ENCODE results near the gene TAOK1.

The TAOK1 gene

GRCh38 chr17:29449865-29450671 lies 59.9 kb downstream of the TAOK1 start:
- ChIA-PET POLR2A (no interaction called here), CTCF (interaction anchor here (0.5 kb wide), 1 partner anchor 498 kb away, joined by 4 read pairs; the partner anchor contains the start of gene PHF12)
- TF ChIP-seq ZNF423 (tag by site-specific recombination; IDR thresholded peaks at IDR 0.05) (no peak), PRDM1 (tag by site-specific recombination; IDR thresholded peaks at IDR 0.05) (peak; percentile 94), ZNF544 (tag by site-specific recombination; IDR thresholded peaks at IDR 0.05) (no peak), ZBTB21 (tag by site-specific recombination; IDR thresholded peaks at IDR 0.05) (no peak), ZNF521 (tag by site-specific recombination; IDR thresholded peaks at IDR 0.05) (no peak), SP2 (tag by site-specific recombination; IDR thresholded peaks at IDR 0.05) (no peak), SP7 (tag by site-specific recombination; IDR thresholded peaks at IDR 0.05) (no peak), ZNF366 (tag by site-specific recombination; conservative IDR thresholded peaks at IDR 0.05) (peak; percentile 59), ZNF654 (tag by site-specific recombination; IDR thresholded peaks at IDR 0.05; ENCODE audit: low read depth) (no peak), ZNF169 (tag by site-specific recombination; IDR thresholded peaks at IDR 0.05) (no peak), ZNF202 (tag by site-specific recombination; IDR thresholded peaks at IDR 0.05; ENCODE audit: borderline replicate concordance) (no peak), WT1 (tag by site-specific recombination; IDR thresholded peaks at IDR 0.05) (no peak), ZNF2 (tag by site-specific recombination; IDR thresholded peaks at IDR 0.05) (no peak), ZNF138 (tag by site-specific recombination; IDR thresholded peaks at IDR 0.05; ENCODE audit: borderline replicate concordance) (no peak)
- Histone ChIP-seq H3K4me1 (ENCODE audit: control insufficient read depth, insufficient read depth, low read length) (peaks cover 11% of the 10 kb centered on the region), H3K27ac (ENCODE audit: extremely low read depth, low read depth, low read length) (no peak overlapping the region), H3K4me3 (ENCODE audit: low read depth, low read length) (no peak overlapping the region), H3K36me3 (ENCODE audit: control insufficient read depth in 2 of 2, insufficient read depth in 1 of 2, low read length in 2 of 2) (peaks cover 34 to 36% of the 10 kb centered on the region in 2 experiments), H3K9me3 (ENCODE audit: control insufficient read depth, insufficient read depth, low read depth, low read length) (no peaks in the 10 kb centered on the region)

GRCh38 chr17:29451121-29451742 lies 61.1 kb downstream of the TAOK1 start:
- peak; percentile 87 for TF ChIP-seq ZNF169 (tag by site-specific recombination; IDR thresholded peaks at IDR 0.05)
- no peak for TF ChIP-seq KLF10 (tag by site-specific recombination; IDR thresholded peaks at IDR 0.05)

GRCh38 chr17:29458066-29458465 lies 67.9 kb downstream of the TAOK1 start:
- TF ChIP-seq ZBTB17 (tag by site-specific recombination; IDR thresholded peaks at IDR 0.05): no peak
- no peak for TF ChIP-seq GLIS2 (tag by site-specific recombination; IDR thresholded peaks at IDR 0.05)
- TF ChIP-seq PRDM6 (tag by site-specific recombination; IDR thresholded peaks at IDR 0.05): peak; percentile 34; the same call in 1 of the 2 replicates
- CTCF ChIA-PET: interaction anchor here (0.7 to 1.2 kb wide), 2 partner anchors 14 to 39 kb away, joined by 3 to 4 read pairs; no protein-coding TSS in a partner anchor

More at GRCh38 chr17:29451121-29451742, 61.1 kb downstream of the TAOK1 start:
- H3K27ac ChIP-seq (ENCODE audit: extremely low read depth, low read depth, low read length): no peak overlapping the region
- H3K4me1 ChIP-seq (ENCODE audit: control insufficient read depth, insufficient read depth, low read length): peaks cover 6% of the 10 kb centered on the region; the same call in 1 of the 2 replicates
- ChIA-PET POLR2A (interaction anchor here (0.7 kb wide), 1 partner anchor 293 kb away, joined by 3 read pairs; no protein-coding TSS in a partner anchor), CTCF (interaction anchor here (0.9 kb wide), 1 partner anchor 302 kb away, joined by 5 read pairs; no protein-coding TSS in a partner anchor)
- H3K4me3 ChIP-seq (ENCODE audit: low read depth, low read length): no peak overlapping the region
- H3K36me3 ChIP-seq (ENCODE audit: control insufficient read depth in 2 of 2, insufficient read depth in 1 of 2, low read length in 2 of 2): peaks cover 33 to 41% of the 10 kb centered on the region in 2 experiments
- no peaks in the 10 kb centered on the region for H3K9me3 ChIP-seq (ENCODE audit: control insufficient read depth, insufficient read depth, low read depth, low read length)

More at GRCh38 chr17:29458066-29458465, 67.9 kb downstream of the TAOK1 start:
- H3K27ac ChIP-seq (ENCODE audit: extremely low read depth, low read depth, low read length): no peak overlapping the region
- H3K36me3 ChIP-seq (ENCODE audit: control insufficient read depth in 2 of 2, insufficient read depth in 1 of 2, low read length in 2 of 2): peaks cover 21 to 23% of the 10 kb centered on the region in 2 experiments
- H3K9me3 ChIP-seq (ENCODE audit: control insufficient read depth, insufficient read depth, low read depth, low read length): no peaks in the 10 kb centered on the region
- POLR2A ChIA-PET: interaction anchor here (0.5 to 0.7 kb wide), 2 partner anchors 64 to 150 kb away, joined by 3 to 4 read pairs; no protein-coding TSS in a partner anchor
- H3K4me1 ChIP-seq (ENCODE audit: control insufficient read depth, insufficient read depth, low read length): peaks cover 22% of the 10 kb centered on the region
- H3K4me3 ChIP-seq (ENCODE audit: low read depth, low read length): no peak overlapping the region

Measured in HEK293 (cell line).